Mammary epithelial cell (primary cell): ENCODE measurements around the gene INCA1.

Experiments used
- CTCF ChIP-seq, 2 donors: IDR thresholded peaks in 1 of 2; conservative IDR thresholded peaks in 1 of 2; 2 replicates each; pipeline ENCODE4 v1.5.1; 2011 to 2012; ENCODE audit warnings: inconsistent platforms in 2 of 2, low read length in 2 of 2, mild to moderate bottlenecking in 2 of 2, control low read depth in 1 of 2, low read depth in 1 of 2; ENCODE audit not compliant: insufficient read depth in 1 of 2; ENCODE audit errors: extremely low read depth in 1 of 2
- EZH2 ChIP-seq: IDR thresholded peaks from 2 replicates; pipeline ENCODE4 v1.6.1; 2012; ENCODE audit warnings: low read length, inconsistent platforms, borderline replicate concordance

GRCh38 chr17:5044630-5045029 lies 47.3 kb upstream of the INCA1 start:
- TF ChIP-seq CTCF (conservative IDR thresholded peaks at IDR 0.05 in 1 of 2, IDR thresholded peaks at IDR 0.05 in 1 of 2; ENCODE audit: extremely low read depth in 1 of 2, insufficient read depth in 1 of 2, low read depth in 1 of 2, low read length in 2 of 2) (no peak), EZH2 (no peak)
